ENCODE results near the gene ATP4B. TPM values are rescaled to one million over a fixed set of nuclear protein-coding genes. Genes with fewer than 3 reads are reported as not detected.

The ATP4B gene
- total RNA-seq, 5 donors from 2014 or later (not counting 1 experiment from before 2014, with no cell fraction given), result not detected

- Histone ChIP-seq H3K27me3 (replicated peaks in 1 of 2; ENCODE audit: control insufficient read depth in 2 of 2, extremely low read depth in 1 of 2, insufficient read depth in 2 of 2, low read length in 1 of 2) (peaks cover 0 to 14% of the 10 kb centered on the region in 2 experiments), H3K9me3 (no peaks in the 10 kb centered on the region), H3K4me3 (ENCODE audit: control insufficient read depth in 1 of 2, extremely low read depth in 1 of 2, low read length in 1 of 2) (no peak overlapping the region), H3K4me1 (ENCODE audit: control insufficient read depth in 1 of 2, extremely low read depth in 1 of 2, insufficient read depth in 2 of 2, low read length in 2 of 2) (peaks cover 0 to 24% of the 10 kb centered on the region in 2 experiments), H3K27ac (ENCODE audit: low read length) (no peak overlapping the region), H3K36me3 (ENCODE audit: control insufficient read depth in 2 of 2, extremely low read depth in 1 of 2, insufficient read depth in 1 of 2, low read length in 1 of 2) (no peaks in the 10 kb centered on the region)
- POLR2A ChIA-PET, result no interaction called here
- Mint-ChIP-seq H3K27me3 (no peaks in the 10 kb centered on the region), H3K4me1 (peaks cover 0 to 6% (median 6%) of the 10 kb centered on the region in 3 donors), H3K27ac (no peak overlapping the region), H3K4me3 (no peak overlapping the region), H3K9me3 (peaks cover 9 to 14% (median 14%) of the 10 kb centered on the region in 3 donors), H3K36me3 (no peaks in the 10 kb centered on the region)
- ATAC-seq (replicated peaks in 1 of 4) (no peak), DNase-seq (peak in 2 of 35 experiments; percentile 7 to 20)
- 81% methylated on average over 37 of the region's 42 CpGs for WGBS (ENCODE audit: insufficient coverage)
- CTCF ChIA-PET, result no interaction called here
Measured at GRCh38 chr13:113656831-113657671, 947 bp downstream of the ATP4B start.

- CTCF ChIA-PET, result no interaction called here
- Mint-ChIP-seq H3K27me3 (no peaks in the 10 kb centered on the region), H3K4me1 (peaks cover 0 to 6% (median 6%) of the 10 kb centered on the region in 3 donors), H3K9me3 (peaks cover 5% of the 10 kb centered on the region in 3 donors), H3K36me3 (no peaks in the 10 kb centered on the region), H3K27ac (no peak overlapping the region), H3K4me3 (no peak overlapping the region)
- DNase-seq (peak in 2 of 35 experiments; percentile 5 to 20), ATAC-seq (replicated peaks in 1 of 4) (no peak)
- no peak overlapping the region for H3K4me3 ChIP-seq (ENCODE audit: control insufficient read depth in 1 of 2, extremely low read depth in 1 of 2, low read length in 1 of 2)
- H3K9me3 ChIP-seq, result no peaks in the 10 kb centered on the region
- WGBS (ENCODE audit: insufficient coverage), result 89% methylated on average over 22 of the region's 25 CpGs
- no peak overlapping the region for H3K27ac ChIP-seq (ENCODE audit: low read length)
- peaks cover 0 to 26% of the 10 kb centered on the region in 2 experiments for H3K4me1 ChIP-seq (ENCODE audit: control insufficient read depth in 1 of 2, extremely low read depth in 1 of 2, insufficient read depth in 2 of 2, low read length in 2 of 2)
- POLR2A ChIA-PET, result no interaction called here
- H3K36me3 ChIP-seq (ENCODE audit: control insufficient read depth in 2 of 2, extremely low read depth in 1 of 2, insufficient read depth in 1 of 2, low read length in 1 of 2), result no peaks in the 10 kb centered on the region
- H3K27me3 ChIP-seq (replicated peaks in 1 of 2; ENCODE audit: control insufficient read depth in 2 of 2, extremely low read depth in 1 of 2, insufficient read depth in 2 of 2, low read length in 1 of 2), result peaks cover 0 to 14% of the 10 kb centered on the region in 2 experiments
Measured at GRCh38 chr13:113656003-113656588, 1.9 kb downstream of the ATP4B start.

- POLR2A ChIA-PET, result no interaction called here
- no peaks in the 10 kb centered on the region for H3K27me3 Mint-ChIP-seq
- Histone ChIP-seq H3K27me3 (replicated peaks in 1 of 2; ENCODE audit: control insufficient read depth in 2 of 2, extremely low read depth in 1 of 2, insufficient read depth in 2 of 2, low read length in 1 of 2) (peaks cover 0 to 14% of the 10 kb centered on the region in 2 experiments), H3K4me3 (ENCODE audit: control insufficient read depth in 1 of 2, extremely low read depth in 1 of 2, low read length in 1 of 2) (no peak overlapping the region), H3K4me1 (ENCODE audit: control insufficient read depth in 1 of 2, extremely low read depth in 1 of 2, insufficient read depth in 2 of 2, low read length in 2 of 2) (peaks cover 0 to 26% of the 10 kb centered on the region in 2 experiments), H3K36me3 (ENCODE audit: control insufficient read depth in 2 of 2, extremely low read depth in 1 of 2, insufficient read depth in 1 of 2, low read length in 1 of 2) (no peaks in the 10 kb centered on the region), H3K27ac (ENCODE audit: low read length) (no peak overlapping the region), H3K9me3 (no peaks in the 10 kb centered on the region)
- ATAC-seq (replicated peaks in 1 of 4) (no peak), DNase-seq (peak in 1 of 35 experiments; percentile 3)
- no peak overlapping the region for H3K27ac Mint-ChIP-seq
- H3K4me3 Mint-ChIP-seq, result no peak overlapping the region
- WGBS (ENCODE audit: insufficient coverage), result 90% methylated on average over 12 of the region's 15 CpGs
- H3K4me1 Mint-ChIP-seq, result peaks cover 0 to 6% (median 6%) of the 10 kb centered on the region in 3 donors
- H3K36me3 Mint-ChIP-seq, result no peaks in the 10 kb centered on the region
- no peaks in the 10 kb centered on the region for H3K9me3 Mint-ChIP-seq
- CTCF ChIA-PET, result no interaction called here
Measured at GRCh38 chr13:113655346-113656002, 2.5 kb downstream of the ATP4B start.

GRCh38 chr13:113654591-113655345, 3.2 kb downstream of the ATP4B start:
- H3K27me3 ChIP-seq (replicated peaks in 1 of 2; ENCODE audit: control insufficient read depth in 2 of 2, extremely low read depth in 1 of 2, insufficient read depth in 2 of 2, low read length in 1 of 2), result peaks cover 0 to 14% of the 10 kb centered on the region in 2 experiments
- ChIA-PET POLR2A (no interaction called here), CTCF (no interaction called here)
- Mint-ChIP-seq H3K27ac (no peak overlapping the region), H3K4me3 (no peak overlapping the region), H3K9me3 (no peaks in the 10 kb centered on the region), H3K4me1 (peaks cover 0 to 6% (median 6%) of the 10 kb centered on the region in 3 donors), H3K27me3 (no peaks in the 10 kb centered on the region), H3K36me3 (no peaks in the 10 kb centered on the region)
- H3K9me3 ChIP-seq, result no peaks in the 10 kb centered on the region
- H3K27ac ChIP-seq (ENCODE audit: low read length), result no peak overlapping the region
- ATAC-seq (replicated peaks in 1 of 4), result no peak
- WGBS (ENCODE audit: insufficient coverage), result 88% methylated on average over 33 of the region's 39 CpGs
- H3K36me3 ChIP-seq (ENCODE audit: control insufficient read depth in 2 of 2, extremely low read depth in 1 of 2, insufficient read depth in 1 of 2, low read length in 1 of 2), result no peaks in the 10 kb centered on the region
- peak in 2 of 35 experiments; percentile 9 to 21 for DNase-seq
- no peak overlapping the region for H3K4me3 ChIP-seq (ENCODE audit: control insufficient read depth in 1 of 2, extremely low read depth in 1 of 2, low read length in 1 of 2)
- peaks cover 0 to 26% of the 10 kb centered on the region in 2 experiments for H3K4me1 ChIP-seq (ENCODE audit: control insufficient read depth in 1 of 2, extremely low read depth in 1 of 2, insufficient read depth in 2 of 2, low read length in 2 of 2)

- Histone ChIP-seq H3K9me3 (no peaks in the 10 kb centered on the region), H3K36me3 (ENCODE audit: control insufficient read depth in 2 of 2, extremely low read depth in 1 of 2, insufficient read depth in 1 of 2, low read length in 1 of 2) (no peaks in the 10 kb centered on the region), H3K27me3 (replicated peaks in 1 of 2; ENCODE audit: control insufficient read depth in 2 of 2, extremely low read depth in 1 of 2, insufficient read depth in 2 of 2, low read length in 1 of 2) (peaks cover 0 to 14% of the 10 kb centered on the region in 2 experiments), H3K27ac (ENCODE audit: low read length) (no peak overlapping the region), H3K4me1 (ENCODE audit: control insufficient read depth in 1 of 2, extremely low read depth in 1 of 2, insufficient read depth in 2 of 2, low read length in 2 of 2) (peaks cover 0 to 26% of the 10 kb centered on the region in 2 experiments), H3K4me3 (ENCODE audit: control insufficient read depth in 1 of 2, extremely low read depth in 1 of 2, low read length in 1 of 2) (no peak overlapping the region)
- Mint-ChIP-seq H3K27ac (no peak overlapping the region), H3K27me3 (no peaks in the 10 kb centered on the region), H3K4me3 (no peak overlapping the region), H3K4me1 (peaks cover 0 to 6% (median 6%) of the 10 kb centered on the region in 3 donors), H3K36me3 (no peaks in the 10 kb centered on the region), H3K9me3 (no peaks in the 10 kb centered on the region)
- POLR2A ChIA-PET, result no interaction called here
- peak in 1 of 35 experiments; percentile 7 for DNase-seq
- no peak for ATAC-seq (replicated peaks in 1 of 4)
- CTCF ChIA-PET, result no interaction called here
- 63% methylated on average over 5 of the region's 9 CpGs for WGBS (ENCODE audit: insufficient coverage)
Measured at GRCh38 chr13:113654175-113654560, 3.8 kb downstream of the ATP4B start.
